Stimulated activated CD8-positive, alpha-beta memory T cell treated with anti-CD3 and anti-CD28 coated beads, Interleukin-15, amount 100 ng/mL, for 24 hours (primary cell): ENCODE results near the gene LHCGR.

Experiments
- DNase-seq: peaks from one replicate; pipeline ENCODE4 v3.0.0-alpha.2; 2020; ENCODE audit warnings: low read depth

The LHCGR gene

GRCh38 chr2:48755473-48755872 lies at the start of gene LHCGR:
Gene LHCGR (minus strand): TSS chr2:48755724. CDS start chr2:48755671, 53 bp downstream.
- no peak for DNase-seq

- DNase-seq: no peak
These were observed 44.1 kb upstream of the LHCGR start for GRCh38 chr2:48799601-48800000.

- no peak for DNase-seq
These were observed 39.5 kb upstream of the LHCGR start for GRCh38 chr2:48795065-48795464.

GRCh38 chr2:48793671-48794070 lies 38.1 kb upstream of the LHCGR start:
- DNase-seq: no peak

GRCh38 chr2:48792030-48792429 lies 36.5 kb upstream of the LHCGR start:
- DNase-seq: no peak

GRCh38 chr2:48790407-48791170 lies 35.1 kb upstream of the LHCGR start:
- DNase-seq: no peak

- no peak for DNase-seq
These were observed 32.1 kb upstream of the LHCGR start for GRCh38 chr2:48787580-48787979.

GRCh38 chr2:48781366-48781765 lies 25.8 kb upstream of the LHCGR start:
- DNase-seq: no peak

GRCh38 chr2:48779019-48779716 lies 23.6 kb upstream of the LHCGR start:
- no peak for DNase-seq

- no peak for DNase-seq
These were observed 18.7 kb upstream of the LHCGR start for GRCh38 chr2:48774251-48774650.

- DNase-seq: no peak
These were observed 15.9 kb upstream of the LHCGR start for GRCh38 chr2:48771241-48772014.

GRCh38 chr2:48770181-48770580 lies 14.7 kb upstream of the LHCGR start:
- DNase-seq: no peak

GRCh38 chr2:48768669-48769068 lies 13.1 kb upstream of the LHCGR start:
- no peak for DNase-seq

- DNase-seq: no peak
These were observed 11.8 kb upstream of the LHCGR start for GRCh38 chr2:48767330-48767729.

GRCh38 chr2:48760826-48761225 lies 5.3 kb upstream of the LHCGR start:
- DNase-seq: no peak

- no peak for DNase-seq
These were observed 4.2 kb upstream of the LHCGR start for GRCh38 chr2:48759682-48760081.

- DNase-seq: no peak
These were observed 765 bp upstream of the LHCGR start for GRCh38 chr2:48756289-48756688.

GRCh38 chr2:48754874-48755273 lies 650 bp downstream of the LHCGR start:
- DNase-seq: no peak

- no peak for DNase-seq
These were observed 2.3 kb downstream of the LHCGR start for GRCh38 chr2:48753228-48753627.

GRCh38 chr2:48750128-48750739 lies 5.3 kb downstream of the LHCGR start:
- DNase-seq: no peak

- no peak for DNase-seq
These were observed 6.0 kb downstream of the LHCGR start for GRCh38 chr2:48749291-48750127.
